Cardiac fibroblast (primary cell): ENCODE data around the gene HRG.
A peak's percentile ranks its signal among the peaks of the same experiment; 100 is the strongest.

Experiments used
- DNase-seq, 2 donors: peaks; one replicate each; pipeline versions ENCODE4 v3.0.0 to v3.0.0-alpha.2; 2010; ENCODE audit warnings: low read depth in 2 of 2
- H3K4me3 ChIP-seq, 2 donors: replicated peaks in 1 of 2; 1 replicate in 1 of 2; 2 replicates in 1 of 2; pipeline ENCODE4 v1.5.1; 2011; ENCODE audit warnings: low read depth in 2 of 2, low read length in 2 of 2, mild to moderate bottlenecking in 2 of 2, moderate library complexity in 1 of 2
- CTCF ChIP-seq: IDR thresholded peaks from one replicate; pipeline ENCODE4 v1.5.1; 2011; ENCODE audit warnings: low read depth, mild to moderate bottlenecking, low read length, inconsistent platforms

Gene HRG

GRCh38 chr3:186663361-186664118 is 2.3 kb upstream of the HRG start:
- H3K4me3 ChIP-seq = no peak overlapping the region
- no peak for DNase-seq
- no peak for TF ChIP-seq CTCF

- DNase-seq = no peak
- TF ChIP-seq CTCF = no peak
- no peak overlapping the region for H3K4me3 ChIP-seq
Observed at GRCh38 chr3:186664119-186664495, 1.7 kb upstream of the HRG start.

- TF ChIP-seq CTCF = no peak
- H3K4me3 ChIP-seq = no peak overlapping the region
- DNase-seq = no peak
Observed at GRCh38 chr3:186664506-186664905, 1.3 kb upstream of the HRG start.

GRCh38 chr3:186668426-186668825 is 2.6 kb downstream of the HRG start:
- no peak for TF ChIP-seq CTCF
- no peak for DNase-seq
- no peak overlapping the region for H3K4me3 ChIP-seq

- TF ChIP-seq CTCF = no peak
- DNase-seq = peak in 1 of 2 donors; percentile 18
- no peak overlapping the region for H3K4me3 ChIP-seq
Observed at GRCh38 chr3:186669378-186670084, 3.7 kb downstream of the HRG start.

GRCh38 chr3:186670155-186670554 is 4.3 kb downstream of the HRG start:
- DNase-seq = no peak
- TF ChIP-seq CTCF = no peak
- H3K4me3 ChIP-seq = no peak overlapping the region
